OCI-LY3 (cell line): Measurements from ENCODE around the gene JAZF1.

Experiments
- EZH2phosphoT487 ChIP-seq: fragments of 200-600 bp; shearing (Covaris generic); IDR thresholded peaks from 2 replicates; pipeline ENCODE4 v1.6.1; 2018; ENCODE audit warnings: antibody characterized with exemption, mixed run types, low read depth
- TF ChIP-seq, protein P1 (sequence below): fragments of 200-600, 300-600 bp; sonication (generic); IDR thresholded peaks from 2 replicates; pipeline ENCODE4 v1.5.1; 2014; ENCODE audit warnings: antibody characterized with exemption, low read length, low read depth

DNA sequence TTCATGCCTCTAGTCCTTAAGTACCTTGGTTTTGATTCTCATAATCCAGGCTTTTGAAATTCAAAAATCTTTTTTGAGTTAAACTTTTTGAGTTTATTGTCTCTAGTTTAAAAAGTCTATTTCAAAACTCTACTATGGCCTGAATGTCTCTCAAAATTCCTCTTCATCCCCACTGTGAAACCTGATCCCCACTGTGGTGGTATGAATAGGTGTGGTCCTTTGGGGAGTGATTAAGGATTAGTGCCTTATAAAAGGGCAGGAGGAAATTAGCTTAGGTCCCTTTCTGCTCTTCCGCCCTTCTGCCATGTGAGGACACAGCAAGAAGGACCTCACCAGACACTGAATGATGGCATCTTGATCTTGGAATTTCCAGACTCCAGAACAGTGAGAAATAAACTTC, 44.1 kb upstream of the JAZF1 start:
- TF ChIP-seq, protein P1, sequence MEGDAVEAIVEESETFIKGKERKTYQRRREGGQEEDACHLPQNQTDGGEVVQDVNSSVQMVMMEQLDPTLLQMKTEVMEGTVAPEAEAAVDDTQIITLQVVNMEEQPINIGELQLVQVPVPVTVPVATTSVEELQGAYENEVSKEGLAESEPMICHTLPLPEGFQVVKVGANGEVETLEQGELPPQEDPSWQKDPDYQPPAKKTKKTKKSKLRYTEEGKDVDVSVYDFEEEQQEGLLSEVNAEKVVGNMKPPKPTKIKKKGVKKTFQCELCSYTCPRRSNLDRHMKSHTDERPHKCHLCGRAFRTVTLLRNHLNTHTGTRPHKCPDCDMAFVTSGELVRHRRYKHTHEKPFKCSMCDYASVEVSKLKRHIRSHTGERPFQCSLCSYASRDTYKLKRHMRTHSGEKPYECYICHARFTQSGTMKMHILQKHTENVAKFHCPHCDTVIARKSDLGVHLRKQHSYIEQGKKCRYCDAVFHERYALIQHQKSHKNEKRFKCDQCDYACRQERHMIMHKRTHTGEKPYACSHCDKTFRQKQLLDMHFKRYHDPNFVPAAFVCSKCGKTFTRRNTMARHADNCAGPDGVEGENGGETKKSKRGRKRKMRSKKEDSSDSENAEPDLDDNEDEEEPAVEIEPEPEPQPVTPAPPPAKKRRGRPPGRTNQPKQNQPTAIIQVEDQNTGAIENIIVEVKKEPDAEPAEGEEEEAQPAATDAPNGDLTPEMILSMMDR, result no peak
- no peak for TF ChIP-seq EZH2phosphoT487
